HEK293T (cell line): Measurements from ENCODE around the gene KLK8.
"Not testable (repeated sequence)": the region's sequence is repeated elsewhere in the genome, so short reads cannot be mapped to it uniquely, and the experiment has no call there.

Experiments
- BHLHE40 ChIP-seq: fragments of 450-650 bp; IDR thresholded peaks from 2 replicates; pipeline ENCODE4 v1.6.1; 2016; ENCODE audit warnings: mild to moderate bottlenecking, moderate library complexity, borderline replicate concordance
- FOXK2 ChIP-seq: fragments of 450-650 bp; IDR thresholded peaks from 2 replicates; pipeline ENCODE4 v1.6.1; 2016; ENCODE audit warnings: mild to moderate bottlenecking
- FOXM1 ChIP-seq: fragments of 450-650 bp; IDR thresholded peaks from 2 replicates; pipeline ENCODE4 v1.6.1; 2017; ENCODE audit warnings: mild to moderate bottlenecking, borderline replicate concordance
- HDGF ChIP-seq: fragments of 450-650 bp; IDR thresholded peaks from 2 replicates; pipeline ENCODE4 v1.6.1; 2017; ENCODE audit warnings: antibody characterized with exemption, borderline replicate concordance
- SP1 ChIP-seq: fragments of 450-650 bp; IDR thresholded peaks from 2 replicates; pipeline ENCODE4 v1.6.1; 2017
- TARDBP ChIP-seq: fragments of 450-650 bp; IDR thresholded peaks from 2 replicates; pipeline ENCODE4 v1.6.1; 2016
- TF ChIP-seq, protein P1 (sequence below): fragments of 450-650 bp; IDR thresholded peaks from 2 replicates; pipeline ENCODE4 v1.6.1; 2016

- TF ChIP-seq TARDBP, SP1, FOXM1, BHLHE40, HDGF, FOXK2: not testable (repeated sequence)
- TF ChIP-seq, protein P1, sequence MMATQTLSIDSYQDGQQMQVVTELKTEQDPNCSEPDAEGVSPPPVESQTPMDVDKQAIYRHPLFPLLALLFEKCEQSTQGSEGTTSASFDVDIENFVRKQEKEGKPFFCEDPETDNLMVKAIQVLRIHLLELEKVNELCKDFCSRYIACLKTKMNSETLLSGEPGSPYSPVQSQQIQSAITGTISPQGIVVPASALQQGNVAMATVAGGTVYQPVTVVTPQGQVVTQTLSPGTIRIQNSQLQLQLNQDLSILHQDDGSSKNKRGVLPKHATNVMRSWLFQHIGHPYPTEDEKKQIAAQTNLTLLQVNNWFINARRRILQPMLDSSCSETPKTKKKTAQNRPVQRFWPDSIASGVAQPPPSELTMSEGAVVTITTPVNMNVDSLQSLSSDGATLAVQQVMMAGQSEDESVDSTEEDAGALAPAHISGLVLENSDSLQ = not testable (repeated sequence)
Measured at GRCh38 chr19:50969810-50970209, 31.6 kb downstream of the KLK8 start.
